Measurements from ENCODE around the gene PRCP.

Gene PRCP

GRCh38 chr11:82796998-82797961, 103.0 kb downstream of the PRCP start:
- H3K27ac ChIP-seq = peak overlapping the region in 1 of 2 donors; percentile 34

GRCh38 chr11:82794490-82794889, 105.7 kb downstream of the PRCP start:
- no peak overlapping the region for H3K27ac ChIP-seq
- TF ChIP-seq CTCF (IDR thresholded peaks at IDR 0.05) = no peak
- no peak for DNase-seq (ENCODE audit: low spot score)
- no peak overlapping the region for H3K4me3 ChIP-seq

More at GRCh38 chr11:82796998-82797961, 103.0 kb downstream of the PRCP start:
- no peak for TF ChIP-seq CTCF (IDR thresholded peaks at IDR 0.05)
- H3K4me3 ChIP-seq = no peak overlapping the region
- DNase-seq (ENCODE audit: low spot score) = no peak

GRCh38 chr11:82792822-82793569, 107.2 kb downstream of the PRCP start:
- TF ChIP-seq CTCF (IDR thresholded peaks at IDR 0.05) = no peak
- no peak for DNase-seq (ENCODE audit: low spot score)
- no peak overlapping the region for H3K27ac ChIP-seq
- H3K4me3 ChIP-seq = no peak overlapping the region

GRCh38 chr11:82792319-82792718, 107.9 kb downstream of the PRCP start:
- no peak for DNase-seq (ENCODE audit: low spot score)
- Histone ChIP-seq H3K27ac (no peak overlapping the region), H3K4me3 (no peak overlapping the region)
- TF ChIP-seq CTCF (IDR thresholded peaks at IDR 0.05) = no peak

GRCh38 chr11:82791779-82792178, 108.5 kb downstream of the PRCP start:
- Histone ChIP-seq H3K27ac (no peak overlapping the region), H3K4me3 (no peak overlapping the region)
- no peak for TF ChIP-seq CTCF (IDR thresholded peaks at IDR 0.05)
- DNase-seq (ENCODE audit: low spot score) = no peak

GRCh38 chr11:82790723-82791484, 109.3 kb downstream of the PRCP start:
- no peak for DNase-seq (ENCODE audit: low spot score)
- Histone ChIP-seq H3K27ac (no peak overlapping the region), H3K4me3 (no peak overlapping the region)
- TF ChIP-seq CTCF (IDR thresholded peaks at IDR 0.05) = no peak
